Liver (tissue), 9 donors: Measurements from ENCODE around the gene CRACR2A. TPM values are rescaled to one million over a fixed set of nuclear protein-coding genes. Genes with fewer than 3 reads are reported as not detected.

Experiments
- DNase-seq: peaks from one replicate; pipeline ENCODE4 v3.0.0-alpha.2; 2017; ENCODE audit warnings: low spot score
- H3K27ac ChIP-seq, 2 donors: one replicate each; pipeline ENCODE4 v1.7.0; 2013; ENCODE audit warnings: inconsistent platforms in 2 of 2, low read length in 2 of 2, control low read depth in 1 of 2, low read depth in 1 of 2, mild to moderate bottlenecking in 1 of 2
- H3K27me3 ChIP-seq, 4 donors: one replicate each; pipeline versions ENCODE4 v1.6.1 to v1.7.0; 2013; ENCODE audit warnings: low read length in 3 of 4, inconsistent platforms in 1 of 4, mild to moderate bottlenecking in 1 of 4, moderate library complexity in 1 of 4; ENCODE audit not compliant: control insufficient read depth in 4 of 4, insufficient read depth in 4 of 4
- H3K36me3 ChIP-seq, 4 donors: one replicate each; pipeline versions ENCODE4 v1.6.1 to v1.7.0; 2013; ENCODE audit warnings: low read length in 3 of 4, mild to moderate bottlenecking in 3 of 4, low read depth in 1 of 4, moderate library complexity in 1 of 4; ENCODE audit not compliant: control insufficient read depth in 4 of 4, insufficient read depth in 3 of 4
- H3K4me1 ChIP-seq, 4 donors: one replicate each; pipeline versions ENCODE4 v1.6.1 to v1.7.0; 2013; ENCODE audit warnings: low read length in 3 of 4, mild to moderate bottlenecking in 3 of 4, moderate library complexity in 1 of 4; ENCODE audit not compliant: control insufficient read depth in 4 of 4, insufficient read depth in 4 of 4
- H3K4me3 ChIP-seq, 3 donors: one replicate each; pipeline versions ENCODE4 v1.6.1 to v1.7.0; 2013; ENCODE audit warnings: low read length in 3 of 3, control low read depth in 1 of 3, low read depth in 1 of 3, mild to moderate bottlenecking in 1 of 3
- H3K9ac ChIP-seq, 2 donors: one replicate each; pipeline ENCODE4 v1.7.0; 2013; ENCODE audit warnings: low read length in 2 of 2, mild to moderate bottlenecking in 2 of 2, moderate library complexity in 2 of 2, control low read depth in 1 of 2, low read depth in 1 of 2
- H3K9me3 ChIP-seq, 4 donors: one replicate each; pipeline versions ENCODE4 v1.6.1 to v1.7.0; 2013; ENCODE audit warnings: low read length in 3 of 4; ENCODE audit not compliant: control insufficient read depth in 4 of 4
- FOXA1 ChIP-seq: IDR thresholded peaks from 2 replicates; pipeline ENCODE4 v1.6.1; 2016; ENCODE audit warnings: antibody characterized with exemption
- FOXA2 ChIP-seq: IDR thresholded peaks from 2 replicates; pipeline ENCODE4 v1.6.1; 2016; ENCODE audit warnings: antibody characterized with exemption
- GABPA ChIP-seq, 2 donors: IDR thresholded peaks in 1 of 2; conservative IDR thresholded peaks in 1 of 2; 2 replicates each; pipeline ENCODE4 v1.6.1; 2016; ENCODE audit warnings: antibody characterized with exemption in 2 of 2, mild to moderate bottlenecking in 1 of 2, moderate library complexity in 1 of 2
- HNF4A ChIP-seq, 2 donors: conservative IDR thresholded peaks; 2 replicates each; pipeline ENCODE4 v1.6.1; 2016; ENCODE audit warnings: antibody characterized with exemption in 2 of 2, mild to moderate bottlenecking in 2 of 2
- HNF4G ChIP-seq: IDR thresholded peaks from 2 replicates; pipeline ENCODE4 v1.6.1; 2016; ENCODE audit warnings: antibody characterized with exemption
- JUND ChIP-seq, 2 donors: IDR thresholded peaks; 2 replicates each; pipeline ENCODE4 v1.6.1; 2016; ENCODE audit warnings: antibody characterized with exemption in 2 of 2
- NR2F2 ChIP-seq: IDR thresholded peaks from 2 replicates; pipeline ENCODE4 v1.6.1; 2016; ENCODE audit warnings: antibody characterized with exemption
- RAD21 ChIP-seq, 2 donors: IDR thresholded peaks; 2 replicates each; pipeline ENCODE4 v1.6.1; 2016; ENCODE audit warnings: antibody characterized with exemption in 2 of 2, mild to moderate bottlenecking in 2 of 2
- RXRA ChIP-seq, 2 donors: IDR thresholded peaks; 2 replicates each; pipeline ENCODE4 v1.6.1; 2017 to 2018; ENCODE audit warnings: antibody characterized with exemption in 2 of 2, mild to moderate bottlenecking in 1 of 2
- SP1 ChIP-seq: IDR thresholded peaks from 2 replicates; pipeline ENCODE4 v1.6.1; 2018; ENCODE audit warnings: antibody characterized with exemption, mild to moderate bottlenecking
- TAF1 ChIP-seq: conservative IDR thresholded peaks from 2 replicates; pipeline ENCODE4 v1.6.1; 2016; ENCODE audit warnings: antibody characterized with exemption, mild to moderate bottlenecking
- YY1 ChIP-seq: IDR thresholded peaks from 2 replicates; pipeline ENCODE4 v1.6.1; 2016; ENCODE audit warnings: antibody characterized with exemption, mild to moderate bottlenecking
- WGBS: extraction: QIAGEN DNeasy Blood & Tissue Kit; methylation state at CpG from one replicate; pipeline ENCODE4 v1.1.7; 2013; 5-methylcytosine and 5-hydroxymethylcytosine counted together
- polyA plus RNA-seq, 2 donors: library from polyadenylated mRNA; stranded (reverse) in 1 of 2; unstranded in 1 of 2; fragments of 200-250 nt in 1 of 2; fragments of >200 nt in 1 of 2; fragmentation: Nextera tagmentation in 1 of 2; extraction: Ambion mirVana in 1 of 2; gene quantifications; one replicate each; pipeline versions ENCODE4 v1.2.1 to v1.2.3, GENCODE V29; 2013 to 2015
- total RNA-seq, 2 donors: library from RNA; depleted of rRNA; stranded (reverse); fragments of >200 nt; gene quantifications; one replicate each; pipeline ENCODE4 v1.2.3, GENCODE V29; 2014
- TF ChIP-seq, protein P1 (sequence below): IDR thresholded peaks from 2 replicates; pipeline ENCODE4 v1.6.1; 2016; ENCODE audit warnings: antibody characterized with exemption, mild to moderate bottlenecking
- TF ChIP-seq, protein P2 (sequence below): IDR thresholded peaks from 2 replicates; pipeline ENCODE4 v1.6.1; 2016; ENCODE audit warnings: antibody characterized with exemption
- TF ChIP-seq, protein P3 (sequence below): IDR thresholded peaks from 2 replicates; pipeline ENCODE4 v1.6.1; 2016; ENCODE audit warnings: antibody characterized with exemption
- donor health status: healthy.
- donor health status: healthy.
- donor health status: healthy.
- donor health status: healthy.
- donor health status: healthy.

Gene CRACR2A
- total and polyA plus RNA-seq, 4 donors, result 0.33 to 4.2 (median 1.4) TPM

DNA sequence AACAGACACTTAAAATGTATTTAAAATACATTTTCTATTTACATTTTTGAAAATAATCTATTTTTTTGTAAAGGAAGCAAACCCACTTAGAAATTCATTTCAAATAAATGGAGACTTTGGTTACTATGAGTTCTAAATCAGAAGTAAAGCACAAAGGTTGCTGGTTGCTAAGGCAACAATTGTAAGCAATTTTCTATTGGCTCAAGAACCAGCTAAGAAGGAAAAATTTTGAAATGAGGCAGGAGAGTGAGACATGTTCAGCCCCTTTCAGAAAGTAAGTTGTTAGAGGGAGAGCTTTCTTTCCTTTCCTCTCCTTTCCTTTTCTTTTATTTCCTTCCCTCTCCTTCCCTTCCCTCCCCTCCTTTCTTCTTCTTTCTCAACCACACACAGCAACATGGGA lies 181.2 kb downstream of the CRACR2A start:
- no peaks in the 10 kb centered on the region for H3K4me1 ChIP-seq
- H3K9ac ChIP-seq, result no peak overlapping the region
- H3K4me3 ChIP-seq, result no peak overlapping the region
- TF ChIP-seq TAF1 (no peak), RAD21 (IDR thresholded peaks at IDR 0.05) (no peak), FOXA1 (no peak), NR2F2 (no peak), HNF4A (conservative IDR thresholded peaks at IDR 0.05) (no peak), FOXA2 (no peak), YY1 (no peak), JUND (IDR thresholded peaks at IDR 0.05) (no peak)
- TF ChIP-seq, protein P1, sequence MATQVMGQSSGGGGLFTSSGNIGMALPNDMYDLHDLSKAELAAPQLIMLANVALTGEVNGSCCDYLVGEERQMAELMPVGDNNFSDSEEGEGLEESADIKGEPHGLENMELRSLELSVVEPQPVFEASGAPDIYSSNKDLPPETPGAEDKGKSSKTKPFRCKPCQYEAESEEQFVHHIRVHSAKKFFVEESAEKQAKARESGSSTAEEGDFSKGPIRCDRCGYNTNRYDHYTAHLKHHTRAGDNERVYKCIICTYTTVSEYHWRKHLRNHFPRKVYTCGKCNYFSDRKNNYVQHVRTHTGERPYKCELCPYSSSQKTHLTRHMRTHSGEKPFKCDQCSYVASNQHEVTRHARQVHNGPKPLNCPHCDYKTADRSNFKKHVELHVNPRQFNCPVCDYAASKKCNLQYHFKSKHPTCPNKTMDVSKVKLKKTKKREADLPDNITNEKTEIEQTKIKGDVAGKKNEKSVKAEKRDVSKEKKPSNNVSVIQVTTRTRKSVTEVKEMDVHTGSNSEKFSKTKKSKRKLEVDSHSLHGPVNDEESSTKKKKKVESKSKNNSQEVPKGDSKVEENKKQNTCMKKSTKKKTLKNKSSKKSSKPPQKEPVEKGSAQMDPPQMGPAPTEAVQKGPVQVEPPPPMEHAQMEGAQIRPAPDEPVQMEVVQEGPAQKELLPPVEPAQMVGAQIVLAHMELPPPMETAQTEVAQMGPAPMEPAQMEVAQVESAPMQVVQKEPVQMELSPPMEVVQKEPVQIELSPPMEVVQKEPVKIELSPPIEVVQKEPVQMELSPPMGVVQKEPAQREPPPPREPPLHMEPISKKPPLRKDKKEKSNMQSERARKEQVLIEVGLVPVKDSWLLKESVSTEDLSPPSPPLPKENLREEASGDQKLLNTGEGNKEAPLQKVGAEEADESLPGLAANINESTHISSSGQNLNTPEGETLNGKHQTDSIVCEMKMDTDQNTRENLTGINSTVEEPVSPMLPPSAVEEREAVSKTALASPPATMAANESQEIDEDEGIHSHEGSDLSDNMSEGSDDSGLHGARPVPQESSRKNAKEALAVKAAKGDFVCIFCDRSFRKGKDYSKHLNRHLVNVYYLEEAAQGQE, result no peak
- TF ChIP-seq, protein P2, sequence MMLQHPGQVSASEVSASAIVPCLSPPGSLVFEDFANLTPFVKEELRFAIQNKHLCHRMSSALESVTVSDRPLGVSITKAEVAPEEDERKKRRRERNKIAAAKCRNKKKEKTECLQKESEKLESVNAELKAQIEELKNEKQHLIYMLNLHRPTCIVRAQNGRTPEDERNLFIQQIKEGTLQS, result no peak
- no peaks in the 10 kb centered on the region for H3K9me3 ChIP-seq
- H3K27ac ChIP-seq, result no peak overlapping the region
- no peaks in the 10 kb centered on the region for H3K27me3 ChIP-seq
- no peaks in the 10 kb centered on the region for H3K36me3 ChIP-seq
- no peak for DNase-seq

DNA sequence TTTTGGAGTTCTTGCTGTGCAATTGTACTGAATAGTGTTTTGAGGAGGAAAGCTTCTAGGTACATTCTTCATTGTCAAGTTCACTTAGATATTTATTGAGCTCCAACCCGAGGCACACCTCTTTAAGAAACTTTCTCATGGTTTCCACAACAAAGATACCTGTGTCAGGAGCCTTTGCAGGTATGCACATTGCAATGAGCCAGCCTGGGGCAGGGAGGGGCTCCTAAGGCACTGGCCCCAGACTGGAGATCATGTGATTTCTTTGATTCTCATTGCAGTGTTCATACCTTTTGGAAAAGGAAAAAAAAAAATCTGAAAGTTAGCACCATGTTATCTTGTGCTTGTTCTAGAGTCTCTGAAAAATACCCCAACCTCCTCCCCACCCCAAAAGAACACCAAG lies 181.6 kb downstream of the CRACR2A start:
- TF ChIP-seq FOXA2 (no peak), YY1 (no peak), NR2F2 (no peak), HNF4G (no peak)
- DNase-seq, result no peak
- Histone ChIP-seq H3K27ac (no peak overlapping the region), H3K36me3 (no peaks in the 10 kb centered on the region), H3K27me3 (no peaks in the 10 kb centered on the region), H3K9me3 (no peaks in the 10 kb centered on the region), H3K4me1 (no peaks in the 10 kb centered on the region), H3K4me3 (no peak overlapping the region), H3K9ac (no peak overlapping the region)
- 45% methylated on average over 1 of the region's 1 CpG for WGBS

DNA sequence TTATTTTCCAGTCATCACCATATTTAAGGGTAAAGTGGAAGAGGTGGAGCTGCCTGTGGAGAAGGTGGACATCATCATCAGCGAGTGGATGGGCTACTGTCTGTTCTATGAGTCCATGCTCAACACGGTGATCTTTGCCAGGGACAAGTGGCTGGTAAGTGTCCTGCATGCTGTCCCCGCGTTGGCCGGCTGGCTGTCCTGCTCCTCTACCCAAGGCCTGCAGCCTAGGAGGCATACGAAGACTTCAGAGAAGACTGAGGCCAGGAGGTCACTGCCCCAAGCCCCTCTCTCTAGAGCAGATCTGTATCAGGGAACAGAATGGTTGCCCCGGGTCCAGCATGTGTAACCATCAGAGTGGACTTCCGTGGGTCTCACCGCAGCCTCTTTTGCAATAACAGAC lies 184.2 kb downstream of the CRACR2A start:
- DNase-seq, result no peak
- Histone ChIP-seq H3K4me1 (no peaks in the 10 kb centered on the region), H3K9me3 (no peaks in the 10 kb centered on the region), H3K27ac (no peak overlapping the region), H3K4me3 (no peak overlapping the region), H3K9ac (no peak overlapping the region), H3K36me3 (no peaks in the 10 kb centered on the region), H3K27me3 (peaks cover 0 to under 1% (median 0%) of the 10 kb centered on the region in 4 donors)
- TF ChIP-seq TAF1, result no peak
- no peak for TF ChIP-seq HNF4G
- no peak for TF ChIP-seq YY1
- 93% methylated on average over 9 of the region's 9 CpGs for WGBS

DNA sequence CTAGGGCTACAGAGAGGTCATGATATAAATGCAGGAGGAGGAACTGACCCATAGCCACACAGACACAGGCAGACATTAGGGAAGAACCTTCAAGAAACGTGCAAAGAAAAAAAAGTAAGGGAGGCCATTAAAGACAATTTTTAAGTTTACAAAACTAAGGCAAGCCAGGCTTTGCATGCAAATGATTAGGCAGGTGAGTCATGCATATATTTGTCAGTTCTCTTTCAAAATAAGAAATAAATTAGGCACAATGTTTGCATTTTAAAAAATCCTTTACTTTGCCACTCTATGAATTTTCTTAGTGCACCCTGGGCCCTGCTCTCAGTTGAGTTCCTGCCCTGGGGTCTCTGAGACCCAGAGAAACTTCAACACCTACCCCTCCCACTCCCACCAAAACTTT lies 186.9 kb downstream of the CRACR2A start:
- Histone ChIP-seq H3K36me3 (no peaks in the 10 kb centered on the region), H3K9me3 (no peaks in the 10 kb centered on the region), H3K4me3 (no peak overlapping the region), H3K4me1 (no peaks in the 10 kb centered on the region), H3K27me3 (peaks cover 0 to 8% (median 1%) of the 10 kb centered on the region in 4 donors), H3K9ac (no peak overlapping the region), H3K27ac (no peak overlapping the region)
- no peak for DNase-seq
- WGBS, result 65% methylated on average over 1 of the region's 1 CpG
- TF ChIP-seq RXRA (IDR thresholded peaks at IDR 0.05), result no peak
- no peak for TF ChIP-seq RAD21 (IDR thresholded peaks at IDR 0.05)
- no peak for TF ChIP-seq FOXA1
- TF ChIP-seq HNF4G, result no peak
- no peak for TF ChIP-seq HNF4A (conservative IDR thresholded peaks at IDR 0.05)
- TF ChIP-seq TAF1, result no peak
- TF ChIP-seq, protein P1, result no peak
- no peak for TF ChIP-seq FOXA2
- TF ChIP-seq SP1, result no peak
- TF ChIP-seq, protein P3, sequence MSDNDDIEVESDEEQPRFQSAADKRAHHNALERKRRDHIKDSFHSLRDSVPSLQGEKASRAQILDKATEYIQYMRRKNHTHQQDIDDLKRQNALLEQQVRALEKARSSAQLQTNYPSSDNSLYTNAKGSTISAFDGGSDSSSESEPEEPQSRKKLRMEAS, result no peak
- no peak for TF ChIP-seq GABPA (IDR thresholded peaks at IDR 0.05 in 1 of 2, conservative IDR thresholded peaks at IDR 0.05 in 1 of 2)
